ENCODE results near the gene SOSTDC1. TPM values are rescaled to one million over a fixed set of nuclear protein-coding genes. Genes with fewer than 3 reads are reported as not detected.

SOSTDC1 gene
- total RNA-seq, 1 experiment from 2014 or later = 0.20 TPM

DNA sequence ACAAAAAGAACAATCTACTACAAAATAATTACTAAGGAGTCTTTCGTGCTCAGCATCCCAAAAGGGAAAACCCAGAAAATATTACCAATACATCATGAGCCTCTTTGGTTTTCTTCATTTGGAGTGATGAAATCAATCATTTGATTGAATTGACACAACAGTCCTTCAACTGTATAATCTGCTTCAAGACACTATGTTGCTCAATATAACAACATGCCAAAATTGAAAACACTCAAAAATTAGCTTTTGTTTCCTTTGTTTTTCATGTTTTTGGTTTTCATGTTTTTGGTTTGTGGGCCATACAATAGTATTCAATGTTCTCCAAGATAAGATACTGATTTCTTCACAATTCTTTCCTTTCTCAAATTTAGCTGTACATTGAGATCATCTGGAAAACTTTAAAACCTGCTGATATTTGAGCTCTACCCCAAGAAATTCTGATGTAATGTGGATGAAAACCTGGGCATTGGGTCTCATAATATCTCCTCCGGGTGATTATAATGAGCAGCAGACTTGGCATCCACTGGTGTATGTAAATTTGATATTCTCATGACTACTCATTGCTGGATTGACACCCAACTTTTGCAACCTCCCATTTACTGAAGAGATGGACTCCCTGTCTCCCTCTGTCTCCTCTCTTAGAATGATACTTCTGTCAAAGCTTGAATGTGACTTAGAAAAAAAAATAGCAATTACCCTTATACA lies 4.6 kb downstream of the SOSTDC1 start:
- Histone ChIP-seq H2AFZ (ENCODE audit: low read depth, low read length, poor library complexity, severe bottlenecking) (no peak overlapping the region), H3K4me3 (replicated peaks in 1 of 2; ENCODE audit: low read depth in 1 of 2, low read length in 2 of 2) (no peak overlapping the region), H3K79me2 (ENCODE audit: insufficient read depth, low read length) (no peaks in the 10 kb centered on the region), H3K9ac (ENCODE audit: low read length) (no peak overlapping the region), H3K9me3 (ENCODE audit: control insufficient read depth in 1 of 2, insufficient read depth in 1 of 2, low read depth in 1 of 2, low read length in 2 of 2) (no peaks in the 10 kb centered on the region), H3K36me3 (ENCODE audit: control insufficient read depth in 1 of 2, insufficient read depth in 2 of 2, low read length in 2 of 2) (no peaks in the 10 kb centered on the region), H3K27ac (ENCODE audit: low read depth, low read length) (no peak overlapping the region), H3K4me2 (ENCODE audit: low read length) (no peak overlapping the region), H3K9me2 (ENCODE audit: insufficient read depth) (no peaks in the 10 kb centered on the region), H3K4me1 (ENCODE audit: control insufficient read depth in 1 of 2, insufficient read depth in 2 of 2, low read length in 2 of 2) (no peaks in the 10 kb centered on the region), H4K20me1 (ENCODE audit: insufficient read depth) (no peaks in the 10 kb centered on the region), H3K27me3 (ENCODE audit: insufficient read depth, low read length) (no peaks in the 10 kb centered on the region)
- no peak for ATAC-seq
- ChIA-PET RAD21 (ENCODE audit: low non-redundant PET in 1 of 2, low total read pairs in 2 of 2, uncharacterized antibody in 2 of 2, unreplicated experiment in 2 of 2) (interaction anchor here in 1 of 2 experiments (0.9 kb wide), 1 partner anchor 21 kb away, joined by 3 read pairs; no protein-coding TSS in a partner anchor), CTCF (no interaction called here), POLR2A (interaction anchor here (1.2 kb wide), 1 partner anchor 10 kb away, joined by 3 read pairs; no protein-coding TSS in a partner anchor)
- no TSS peak for BruUV-seq (replicated peaks)
- intact Hi-C loops (cut with micrococcal nuclease) = no loop called here
- DNase-seq (ENCODE audit: low read depth, low spot score) = no peak
- TF ChIP-seq ELF1 (IDR thresholded peaks at IDR 0.05; ENCODE audit: borderline replicate concordance, low read depth) = no peak
- TF ChIP-seq EZH2 (IDR thresholded peaks at IDR 0.05) = no peak
- TF ChIP-seq RAD21 (IDR thresholded peaks at IDR 0.05; ENCODE audit: low read depth) = no peak
- TF ChIP-seq REST (IDR thresholded peaks at IDR 0.05; ENCODE audit: low read depth) = no peak
- no peak for TF ChIP-seq ZBTB33 (IDR thresholded peaks at IDR 0.05; ENCODE audit: extremely low read depth, insufficient replicate concordance, low read length)
- no peak for TF ChIP-seq TCF7L2 (IDR thresholded peaks at IDR 0.05; ENCODE audit: borderline replicate concordance, extremely low read depth, insufficient read depth, insufficient read length)
- no peak for TF ChIP-seq EZH2phosphoT487 (IDR thresholded peaks at IDR 0.05; ENCODE audit: borderline replicate concordance)
- TF ChIP-seq ZFX (IDR thresholded peaks at IDR 0.05) = no peak
- no peak for TF ChIP-seq EGR1 (IDR thresholded peaks at IDR 0.05; ENCODE audit: low read depth)
- no peak for TF ChIP-seq SRF (IDR thresholded peaks at IDR 0.05; ENCODE audit: low read depth)
- TF ChIP-seq CEBPB (IDR thresholded peaks at IDR 0.05; ENCODE audit: low read depth) = no peak
- TF ChIP-seq, protein P1, sequence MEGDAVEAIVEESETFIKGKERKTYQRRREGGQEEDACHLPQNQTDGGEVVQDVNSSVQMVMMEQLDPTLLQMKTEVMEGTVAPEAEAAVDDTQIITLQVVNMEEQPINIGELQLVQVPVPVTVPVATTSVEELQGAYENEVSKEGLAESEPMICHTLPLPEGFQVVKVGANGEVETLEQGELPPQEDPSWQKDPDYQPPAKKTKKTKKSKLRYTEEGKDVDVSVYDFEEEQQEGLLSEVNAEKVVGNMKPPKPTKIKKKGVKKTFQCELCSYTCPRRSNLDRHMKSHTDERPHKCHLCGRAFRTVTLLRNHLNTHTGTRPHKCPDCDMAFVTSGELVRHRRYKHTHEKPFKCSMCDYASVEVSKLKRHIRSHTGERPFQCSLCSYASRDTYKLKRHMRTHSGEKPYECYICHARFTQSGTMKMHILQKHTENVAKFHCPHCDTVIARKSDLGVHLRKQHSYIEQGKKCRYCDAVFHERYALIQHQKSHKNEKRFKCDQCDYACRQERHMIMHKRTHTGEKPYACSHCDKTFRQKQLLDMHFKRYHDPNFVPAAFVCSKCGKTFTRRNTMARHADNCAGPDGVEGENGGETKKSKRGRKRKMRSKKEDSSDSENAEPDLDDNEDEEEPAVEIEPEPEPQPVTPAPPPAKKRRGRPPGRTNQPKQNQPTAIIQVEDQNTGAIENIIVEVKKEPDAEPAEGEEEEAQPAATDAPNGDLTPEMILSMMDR (IDR thresholded peaks at IDR 0.05 in 2 of 3, conservative IDR thresholded peaks at IDR 0.05 in 1 of 3; ENCODE audit: borderline replicate concordance in 1 of 3, insufficient read depth in 1 of 3, low read depth in 2 of 3, low read length in 2 of 3) = no peak
- no peak for TF ChIP-seq SP1 (IDR thresholded peaks at IDR 0.05; ENCODE audit: low read depth)
- TF ChIP-seq POLR2AphosphoS5 (IDR thresholded peaks at IDR 0.05; ENCODE audit: low read depth, low read length) = no peak
- TF ChIP-seq JUND (IDR thresholded peaks at IDR 0.05) = no peak
